ENCODE results near the gene KIAA1958.
"Not testable (repeated sequence)": the region's sequence is repeated elsewhere in the genome, so short reads cannot be mapped to it uniquely, and the experiment has no call there.

KIAA1958 gene

GRCh38 chr9:112664531-112664930 lies 177.9 kb downstream of the KIAA1958 start:
- DNase-seq (ENCODE audit: low spot score) = no peak

GRCh38 chr9:112665347-112665746 lies 178.7 kb downstream of the KIAA1958 start:
- no peak for DNase-seq (ENCODE audit: low spot score)

- no peak for DNase-seq (ENCODE audit: low spot score)
Measured at GRCh38 chr9:112669326-112669725, 182.7 kb downstream of the KIAA1958 start.

GRCh38 chr9:112670991-112671625 lies 184.5 kb downstream of the KIAA1958 start:
- DNase-seq (ENCODE audit: low spot score) = no peak

- DNase-seq (ENCODE audit: low spot score) = not testable (repeated sequence)
Measured at GRCh38 chr9:112673221-112673620, 186.6 kb downstream of the KIAA1958 start.

GRCh38 chr9:112677040-112677439 lies 190.4 kb downstream of the KIAA1958 start:
- no peak for DNase-seq (ENCODE audit: low spot score)

GRCh38 chr9:112680731-112681402 lies 194.2 kb downstream of the KIAA1958 start:
- DNase-seq (ENCODE audit: low spot score) = no peak

GRCh38 chr9:112689161-112689740 lies 202.6 kb downstream of the KIAA1958 start:
- no peak for DNase-seq (ENCODE audit: low spot score)

- DNase-seq (ENCODE audit: low spot score) = no peak
Measured at GRCh38 chr9:112694706-112695555, 208.3 kb downstream of the KIAA1958 start.

GRCh38 chr9:112696461-112696860 lies 209.8 kb downstream of the KIAA1958 start:
- no peak for DNase-seq (ENCODE audit: low spot score)

- DNase-seq (ENCODE audit: low spot score) = no peak
Measured at GRCh38 chr9:112699230-112699629, 212.6 kb downstream of the KIAA1958 start.

GRCh38 chr9:112700085-112700484 lies 213.5 kb downstream of the KIAA1958 start:
- no peak for DNase-seq (ENCODE audit: low spot score)

- no peak for DNase-seq (ENCODE audit: low spot score)
Measured at GRCh38 chr9:112703304-112703703, 216.7 kb downstream of the KIAA1958 start.

GRCh38 chr9:112705768-112706427 lies 219.3 kb downstream of the KIAA1958 start:
- no peak for DNase-seq (ENCODE audit: low spot score)

- no peak for DNase-seq (ENCODE audit: low spot score)
Measured at GRCh38 chr9:112711050-112711689, 224.5 kb downstream of the KIAA1958 start.

- DNase-seq (ENCODE audit: low spot score) = no peak
Measured at GRCh38 chr9:112712678-112713077, 226.1 kb downstream of the KIAA1958 start.

GRCh38 chr9:112717661-112718331 lies 231.2 kb downstream of the KIAA1958 start, which contains the start of gene INIP:
INIP (minus strand) TSS chr9:112718117; CDS start chr9:112716485, 1,632 bp downstream.
- peak; percentile 95 for DNase-seq (ENCODE audit: low spot score)

Measured in left forelimb (tissue), 1 donor.